Activated CD4-positive, alpha-beta memory T cell treated with anti-CD3 and anti-CD28 coated beads for 36 hours (primary cell): ENCODE data around the gene DCST1. TPM values are rescaled to one million over a fixed set of nuclear protein-coding genes. Genes with fewer than 3 reads are reported as not detected.
"Not testable (repeated sequence)": the region's sequence is repeated elsewhere in the genome, so short reads cannot be mapped to it uniquely, and the experiment has no call there.

ENCODE experiments used
- CTCF ChIA-PET: fragments of 350-600 bp; sonication (Branson Sonifier 250); formaldehyde crosslinking; loops from one replicate; lab custom pipeline; 2021; ENCODE audit warnings: antibody characterized with exemption, inconsistent platforms; lab: Charles Lee
- POLR2A ChIA-PET: fragments of 350-600 bp; sonication (Branson Sonifier 250); formaldehyde crosslinking; loops from one replicate; lab custom pipeline; 2021; ENCODE audit warnings: antibody characterized with exemption; lab: Charles Lee
- DNase-seq: peaks from one replicate; pipeline ENCODE4 v3.0.0-alpha.2; 2020
- H3K27ac Mint-ChIP-seq: one replicate; pipeline ENCODE4 v1.8.0; 2021; ENCODE audit warnings: mixed read lengths
- H3K27me3 Mint-ChIP-seq: one replicate; pipeline ENCODE4 v1.8.0; 2021; ENCODE audit warnings: mixed read lengths
- H3K36me3 Mint-ChIP-seq: one replicate; pipeline ENCODE4 v1.8.0; 2021; ENCODE audit warnings: mixed read lengths
- H3K4me1 Mint-ChIP-seq: one replicate; pipeline ENCODE4 v1.8.0; 2021; ENCODE audit warnings: low read depth, mixed read lengths
- H3K4me3 Mint-ChIP-seq: one replicate; pipeline ENCODE4 v1.8.0; 2021; ENCODE audit warnings: mild to moderate bottlenecking, mixed read lengths
- H3K9me3 Mint-ChIP-seq: one replicate; pipeline ENCODE4 v1.8.0; 2021; ENCODE audit warnings: mixed read lengths
- intact Hi-C: fragments of 100-400 bp; cut with micrococcal nuclease; formaldehyde crosslinking; loops from one replicate; pipeline ENCODE4 v1.15.1; 2023
- total RNA-seq, 2 experiments: library from RNA; stranded (reverse); gene quantifications; one replicate each; pipeline ENCODE4 v1.2.3, GENCODE V29; 2021

Gene DCST1, protein sequence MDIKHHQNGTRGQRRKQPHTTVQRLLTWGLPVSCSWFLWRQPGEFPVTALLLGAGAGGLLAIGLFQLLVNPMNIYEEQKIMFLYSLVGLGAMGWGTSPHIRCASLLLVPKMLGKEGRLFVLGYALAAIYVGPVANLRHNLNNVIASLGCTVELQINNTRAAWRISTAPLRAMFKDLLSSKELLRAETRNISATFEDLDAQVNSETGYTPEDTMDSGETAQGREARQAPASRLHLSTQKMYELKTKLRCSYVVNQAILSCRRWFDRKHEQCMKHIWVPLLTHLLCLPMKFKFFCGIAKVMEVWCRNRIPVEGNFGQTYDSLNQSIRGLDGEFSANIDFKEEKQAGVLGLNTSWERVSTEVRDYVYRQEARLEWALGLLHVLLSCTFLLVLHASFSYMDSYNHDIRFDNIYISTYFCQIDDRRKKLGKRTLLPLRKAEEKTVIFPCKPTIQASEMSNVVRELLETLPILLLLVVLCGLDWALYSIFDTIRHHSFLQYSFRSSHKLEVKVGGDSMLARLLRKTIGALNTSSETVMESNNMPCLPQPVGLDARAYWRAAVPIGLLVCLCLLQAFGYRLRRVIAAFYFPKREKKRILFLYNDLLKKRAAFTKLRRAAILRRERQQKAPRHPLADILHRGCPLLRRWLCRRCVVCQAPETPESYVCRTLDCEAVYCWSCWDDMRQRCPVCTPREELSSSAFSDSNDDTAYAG
- under 1 TPM in 1 of 2 experiments, not detected in 1; 0.14 TPM for total RNA-seq

DNA sequence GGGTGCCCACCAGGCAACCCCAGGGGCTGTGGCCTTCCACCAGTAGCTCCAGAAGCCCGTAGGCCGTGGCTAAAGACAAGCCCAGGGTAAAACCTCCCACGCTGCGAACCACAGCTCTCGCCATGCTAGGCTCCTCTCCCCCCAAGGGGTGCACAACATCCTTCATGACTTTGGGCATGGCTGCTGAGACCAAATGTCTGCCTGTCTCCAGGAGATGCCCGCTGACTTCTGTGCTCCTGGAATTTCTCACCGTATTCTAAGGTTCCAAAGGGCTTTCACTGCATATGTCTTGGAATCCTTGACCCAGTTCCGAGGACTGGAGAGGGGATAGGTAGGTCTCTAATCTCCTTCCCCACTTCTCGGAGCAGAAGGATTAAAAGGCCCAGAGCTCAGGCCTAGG, at the start of gene DCST1, which contains the start of gene DCST2:
TSS of gene DCST1 (plus strand) at position 301 of the 400 bp plus-strand sequence. CDS start 213 bp downstream, outside the sequence.
TSS of gene DCST2 (minus strand) at position 258 of the 400 bp plus-strand sequence. CDS start at position 178, 80 bp downstream.
- no peaks in the 10 kb centered on the region for H3K4me1 Mint-ChIP-seq
- no peak for DNase-seq
- intact Hi-C loops: no loop called here
- no peak within 1 kb of the TSS for H3K27ac Mint-ChIP-seq
- no peak within 1 kb of the TSS for H3K4me3 Mint-ChIP-seq
- no peaks in the 10 kb centered on the region for H3K27me3 Mint-ChIP-seq
- ChIA-PET POLR2A (no interaction called here), CTCF (interaction anchor here (1.0 to 2.3 kb wide), 2 partner anchors 10 to 16 kb away, joined by 4 to 6 read pairs; no protein-coding TSS in a partner anchor)
- no peaks in the 10 kb centered on the region for H3K36me3 Mint-ChIP-seq
- no peaks in the 10 kb centered on the region for H3K9me3 Mint-ChIP-seq

GRCh38 chr1:154986736-154987135, 46.9 kb upstream of the DCST1 start:
- H3K36me3 Mint-ChIP-seq: peaks cover 25% of the 10 kb centered on the region
- CTCF ChIA-PET: interaction anchor here (1.1 to 2.3 kb wide), 3 partner anchors 9 to 31 kb away, joined by 3 to 8 read pairs (median 4); no protein-coding TSS in a partner anchor
- POLR2A ChIA-PET: not testable (repeated sequence)

DNA sequence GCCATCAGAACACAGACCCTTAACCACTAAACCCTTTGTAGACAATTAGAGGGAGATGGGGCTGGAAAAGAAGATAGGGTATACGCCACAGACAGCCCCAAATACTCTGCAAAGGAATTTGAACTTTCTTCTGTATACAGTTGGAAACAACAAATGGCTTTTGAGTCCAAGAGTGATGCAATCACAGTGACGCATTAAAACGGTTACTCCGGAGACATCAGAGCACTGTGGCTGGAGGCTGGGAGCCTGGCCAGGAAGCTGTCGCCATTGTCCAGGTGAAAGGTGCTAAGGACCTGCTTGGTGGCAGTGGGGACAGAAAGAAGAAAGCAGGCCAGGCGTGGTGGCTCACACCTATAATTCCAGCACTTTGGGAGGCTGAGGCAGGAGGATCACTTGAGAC, 46.3 kb upstream of the DCST1 start:
- POLR2A ChIA-PET: no interaction called here

More at GRCh38 chr1:154986736-154987135, 46.9 kb upstream of the DCST1 start:
- H3K4me3 Mint-ChIP-seq, H3K9me3 Mint-ChIP-seq, intact Hi-C loops, DNase-seq, H3K27ac Mint-ChIP-seq, H3K27me3 Mint-ChIP-seq: not testable (repeated sequence)
- H3K4me1 Mint-ChIP-seq: peaks cover 22% of the 10 kb centered on the region

DNA sequence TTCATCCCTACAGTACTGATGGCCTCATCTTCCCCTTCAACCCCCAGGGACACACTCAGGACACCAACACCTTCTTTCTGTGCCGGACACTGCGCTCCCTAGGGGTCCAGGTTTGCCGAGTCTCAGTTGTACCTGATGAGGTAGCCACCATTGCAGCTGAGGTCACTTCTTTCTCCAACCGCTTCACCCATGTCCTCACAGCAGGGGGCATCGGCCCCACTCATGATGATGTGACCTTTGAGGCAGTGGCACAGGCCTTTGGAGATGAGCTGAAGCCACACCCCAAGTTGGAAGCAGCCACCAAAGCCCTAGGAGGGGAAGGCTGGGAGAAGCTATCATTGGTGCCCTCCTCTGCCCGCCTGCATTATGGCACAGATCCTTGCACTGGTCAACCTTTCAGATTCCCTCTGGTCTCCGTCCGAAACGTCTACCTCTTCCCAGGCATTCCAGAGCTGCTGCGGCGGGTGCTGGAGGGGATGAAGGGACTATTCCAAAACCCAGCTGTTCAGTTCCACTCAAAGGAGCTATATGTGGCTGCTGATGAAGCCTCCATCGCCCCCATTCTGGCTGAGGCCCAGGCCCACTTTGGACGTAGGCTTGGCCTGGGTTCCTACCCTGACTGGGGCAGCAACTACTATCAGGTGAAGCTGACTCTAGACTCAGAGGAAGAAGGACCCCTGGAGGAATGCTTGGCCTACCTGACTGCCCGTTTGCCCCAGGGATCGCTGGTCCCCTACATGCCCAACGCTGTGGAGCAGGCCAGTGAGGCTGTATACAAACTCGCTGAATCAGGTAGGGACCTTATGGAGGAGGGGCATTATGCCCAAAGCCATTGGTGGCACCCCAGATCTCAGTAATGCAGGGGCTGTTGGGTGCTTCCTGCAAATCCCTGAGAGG, 45.3 kb upstream of the DCST1 start:
- H3K27ac Mint-ChIP-seq: no peak overlapping the region
- ChIA-PET CTCF (interaction anchor here (0.8 to 2.3 kb wide), 5 partner anchors 8 to 33 kb away, joined by 3 to 8 read pairs (median 4); partner anchors contain the start of gene PBXIP1), POLR2A (interaction anchor here (0.8 kb wide), 1 partner anchor 23 kb away, joined by 3 read pairs; no protein-coding TSS in a partner anchor)
- no peak for DNase-seq
- peaks cover 22% of the 10 kb centered on the region for H3K4me1 Mint-ChIP-seq
- H3K9me3 Mint-ChIP-seq: no peaks in the 10 kb centered on the region
- peaks cover 27% of the 10 kb centered on the region for H3K36me3 Mint-ChIP-seq
- no peak overlapping the region for H3K4me3 Mint-ChIP-seq
- intact Hi-C loops: no loop called here
- H3K27me3 Mint-ChIP-seq: no peaks in the 10 kb centered on the region

More for the DNA sequence above, 46.3 kb upstream of the DCST1 start:
- DNase-seq: no peak
- Mint-ChIP-seq H3K27me3 (no peaks in the 10 kb centered on the region), H3K27ac (no peak overlapping the region), H3K4me3 (no peak overlapping the region), H3K4me1 (peaks cover 22% of the 10 kb centered on the region), H3K9me3 (no peaks in the 10 kb centered on the region), H3K36me3 (peaks cover 25% of the 10 kb centered on the region)
- intact Hi-C loops: no loop called here
- CTCF ChIA-PET: interaction anchor here (1.1 to 2.3 kb wide), 5 partner anchors 9 to 32 kb away, joined by 3 to 8 read pairs (median 4); partner anchors contain the start of gene PBXIP1

GRCh38 chr1:154989195-154989860, 44.3 kb upstream of the DCST1 start:
- Mint-ChIP-seq H3K4me3 (no peak overlapping the region), H3K36me3 (peaks cover 27% of the 10 kb centered on the region), H3K27ac (no peak overlapping the region), H3K9me3 (no peaks in the 10 kb centered on the region), H3K4me1 (peaks cover 18% of the 10 kb centered on the region), H3K27me3 (no peaks in the 10 kb centered on the region)
- ChIA-PET POLR2A (no interaction called here), CTCF (interaction anchor here (1.2 kb wide), 1 partner anchor 72 kb away, joined by 5 read pairs; no protein-coding TSS in a partner anchor)
- intact Hi-C loops: no loop called here
- no peak for DNase-seq

DNA sequence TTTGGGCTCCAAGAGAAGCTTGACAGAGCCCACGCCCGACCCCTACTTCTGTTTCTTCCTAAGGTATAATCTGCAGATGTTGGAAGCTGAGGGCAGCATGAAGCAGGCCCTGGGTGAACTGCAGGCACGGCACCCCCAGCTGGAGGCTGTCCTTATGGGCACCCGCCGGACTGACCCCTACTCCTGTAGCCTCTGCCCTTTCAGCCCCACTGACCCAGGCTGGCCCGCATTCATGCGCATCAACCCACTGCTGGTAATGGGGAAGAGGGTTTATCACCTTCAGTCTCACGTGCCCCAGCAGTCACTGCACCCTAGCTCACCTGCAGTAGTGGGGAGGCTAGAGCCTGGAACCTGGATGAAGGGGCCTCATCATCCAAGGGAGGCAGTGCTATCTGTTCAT, 43.3 kb upstream of the DCST1 start:
- intact Hi-C loops: no loop called here
- CTCF ChIA-PET: interaction anchor here (0.6 to 1.2 kb wide), 2 partner anchors 71 to 177 kb away, joined by 3 to 5 read pairs; no protein-coding TSS in a partner anchor
- H3K27me3 Mint-ChIP-seq: no peaks in the 10 kb centered on the region
- no peaks in the 10 kb centered on the region for H3K9me3 Mint-ChIP-seq
- H3K36me3 Mint-ChIP-seq: peaks cover 25% of the 10 kb centered on the region
- H3K4me1 Mint-ChIP-seq: peaks cover 14% of the 10 kb centered on the region
- no peak overlapping the region for H3K4me3 Mint-ChIP-seq
- DNase-seq: no peak
- no peak overlapping the region for H3K27ac Mint-ChIP-seq
- POLR2A ChIA-PET: no interaction called here

GRCh38 chr1:154992721-154993571, 40.7 kb upstream of the DCST1 start:
- ChIA-PET POLR2A (interaction anchor here (0.6 to 5.0 kb wide), 8 partner anchors 8 to 23 kb away, joined by 3 to 19 read pairs (median 4); partner anchors contain the start of genes CKS1B and FLAD1), CTCF (interaction anchor here (1.1 to 9.4 kb wide), 4 partner anchors 9 to 92 kb away, joined by 3 to 144 read pairs (median 4); partner anchors contain the start of genes FLAD1 and PBXIP1)
- intact Hi-C loops: no loop called here
- Mint-ChIP-seq H3K4me3 (no peak overlapping the region), H3K9me3 (no peaks in the 10 kb centered on the region), H3K4me1 (peaks cover 21% of the 10 kb centered on the region), H3K36me3 (peaks cover 23% of the 10 kb centered on the region), H3K27ac (no peak overlapping the region), H3K27me3 (no peaks in the 10 kb centered on the region)
- DNase-seq: no peak

GRCh38 chr1:154993572-154994268, 39.9 kb upstream of the DCST1 start, which contains the start of gene LENEP:
Gene LENEP, plus strand, starts transcription at chr1:154993586. Its CDS starts 22 bp downstream, at chr1:154993608.
- no peak for DNase-seq
- Mint-ChIP-seq H3K27me3 (no peaks in the 10 kb centered on the region), H3K9me3 (no peaks in the 10 kb centered on the region), H3K4me1 (peaks cover 19% of the 10 kb centered on the region), H3K4me3 (no peak within 1 kb of the TSS), H3K27ac (no peak within 1 kb of the TSS), H3K36me3 (peaks cover 17% of the 10 kb centered on the region)
- intact Hi-C loops: no loop called here
- CTCF ChIA-PET: interaction anchor here (1.1 to 9.4 kb wide), 6 partner anchors 10 to 91 kb away, joined by 3 to 144 read pairs (median 6); partner anchors contain the start of genes FLAD1 and PBXIP1
- POLR2A ChIA-PET: interaction anchor here (0.6 to 5.0 kb wide), 8 partner anchors 9 to 644 kb away, joined by 3 to 19 read pairs (median 4); partner anchors contain the start of genes CKS1B, FLAD1 and PBXIP1

DNA sequence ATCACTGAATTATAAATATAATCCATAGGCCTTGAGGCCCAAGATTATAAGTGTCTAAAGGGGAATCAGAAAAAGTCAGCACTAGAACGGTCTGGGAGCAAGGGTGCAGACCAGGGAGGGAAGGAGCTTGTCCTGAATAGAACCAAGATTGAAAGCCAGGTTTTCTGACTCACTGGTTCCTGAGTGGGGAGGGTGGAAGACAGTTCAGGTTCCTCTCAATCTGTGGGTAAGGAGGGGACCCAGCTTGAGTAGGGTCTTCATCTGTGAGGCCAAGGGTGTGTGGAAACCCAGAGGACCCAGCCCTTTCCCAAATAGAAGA, 39.4 kb upstream of the DCST1 start:
- intact Hi-C loops: no loop called here
- H3K36me3 Mint-ChIP-seq: peaks cover 12% of the 10 kb centered on the region
- DNase-seq: no peak
- no peaks in the 10 kb centered on the region for H3K27me3 Mint-ChIP-seq
- no peak overlapping the region for H3K4me3 Mint-ChIP-seq
- peaks cover 19% of the 10 kb centered on the region for H3K4me1 Mint-ChIP-seq
- POLR2A ChIA-PET: interaction anchor here (0.6 to 5.0 kb wide), 8 partner anchors 10 to 643 kb away, joined by 3 to 19 read pairs (median 4); partner anchors contain the start of genes CKS1B, FLAD1 and PBXIP1
- CTCF ChIA-PET: interaction anchor here (0.9 to 9.4 kb wide), 6 partner anchors 11 to 91 kb away, joined by 3 to 144 read pairs (median 6); partner anchors contain the start of genes FLAD1 and PBXIP1
- H3K9me3 Mint-ChIP-seq: no peaks in the 10 kb centered on the region
- H3K27ac Mint-ChIP-seq: no peak overlapping the region
